ENCODE data around the gene DRAM1. TPM values are rescaled to one million over a fixed set of nuclear protein-coding genes. Genes with fewer than 3 reads are reported as not detected.
A peak's percentile ranks its signal among the peaks of the same experiment; 100 is the strongest.

The DRAM1 gene
- total and polyA plus RNA-seq, 9 of the 15 experiments (the other 6 are each of a cell fraction or from before 2014, with no cell fraction given): 1.4 to 4.3 (median 2.7) TPM

- no peaks in the 10 kb centered on the region for H3K36me3 ChIP-seq (ENCODE audit: control insufficient read depth, insufficient read depth, low read length)
- H3K9me3 ChIP-seq (replicated peaks; ENCODE audit: control insufficient read depth, insufficient read depth, low read depth, low read length): no peaks in the 10 kb centered on the region
- DNase-seq (ENCODE audit: extremely low read depth in 1 of 4, low spot score in 3 of 4) (no peak), FAIRE-seq (peak; percentile 62), ATAC-seq (peak; percentile 53)
- H3K9me1 ChIP-seq (ENCODE audit: control insufficient read depth, insufficient read depth, low read length): no peaks in the 10 kb centered on the region
- 46% methylated on average over 3 of the region's 3 CpGs for WGBS (ENCODE audit: insufficient coverage, low coverage, missing lambda C conversion rate)
- no peak overlapping the region for H3K27ac ChIP-seq (ENCODE audit: extremely low read depth, low read depth, low read length)
- intact Hi-C loops (cut with micrococcal nuclease): no loop called here
- BruUV-seq (replicated peaks): no TSS peak
- ChIA-PET CTCF (ENCODE audit: low intra/inter-chr PET ratio) (no interaction called here), POLR2A (interaction anchor here (0.8 kb wide), 1 partner anchor 36 kb away, joined by 3 read pairs; no protein-coding TSS in a partner anchor)
- TF ChIP-seq SPI1 (IDR thresholded peaks at IDR 0.05; ENCODE audit: borderline replicate concordance, low read depth, low read length) (no peak), PRMT5 (CRISPR knock-in tag; IDR thresholded peaks at IDR 0.05) (no peak), ZNF384 (IDR thresholded peaks at IDR 0.05; ENCODE audit: low read depth, low read length) (peak; percentile 42), MGA (IDR thresholded peaks at IDR 0.05) (no peak), ZBTB7A (IDR thresholded peaks at IDR 0.05; ENCODE audit: borderline replicate concordance, control insufficient read depth, low read depth, low read length) (no peak)
- H3K27me3 ChIP-seq (ENCODE audit: control insufficient read depth in 2 of 2, insufficient read depth in 2 of 2, low read length in 2 of 2): no peaks in the 10 kb centered on the region
- no peaks in the 10 kb centered on the region for H3K79me2 ChIP-seq (ENCODE audit: control insufficient read depth, insufficient read depth, low read length)
- H3K4me1 ChIP-seq (replicated peaks in 1 of 2; ENCODE audit: control insufficient read depth in 2 of 2, insufficient read depth in 2 of 2, low read length in 2 of 2): no peaks in the 10 kb centered on the region; a peak in 1 of 5 replicates
- H2AFZ ChIP-seq (ENCODE audit: low read depth, low read length): no peak overlapping the region; the same call in 1 of the 2 replicates
- no peak overlapping the region for H3K9ac ChIP-seq (ENCODE audit: insufficient read depth in 1 of 2, low read depth in 2 of 2, low read length in 2 of 2)
- in situ Hi-C loops (cut with MboI): no loop called here
- no peaks in the 10 kb centered on the region for H4K20me1 ChIP-seq (replicated peaks; ENCODE audit: control insufficient read depth, insufficient read depth, low read length)
- H3K4me3 ChIP-seq: no peak overlapping the region
- H3K4me2 ChIP-seq (ENCODE audit: insufficient read depth, low read length): no peak overlapping the region
Measured at GRCh38 chr12:101884174-101884573, 6.8 kb downstream of the DRAM1 start.

Measured in K562 (cell line).